T-helper 2 cell treated with Interferon-gamma antibody and Interleukin-4, amounts not matched to agents 5 μg/mL and 100 μg/mL, for 36 hours (primary cell): ENCODE results near the gene ZBTB43.

Source experiments
- DNase-seq: peaks from one replicate; pipeline ENCODE4 v3.0.0; 2021; ENCODE audit warnings: low spot score
- H3K27ac Mint-ChIP-seq: one replicate; pipeline ENCODE4 v1.8.0; 2021; ENCODE audit warnings: mild to moderate bottlenecking, mixed read lengths
- H3K27me3 Mint-ChIP-seq: one replicate; pipeline ENCODE4 v1.8.0; 2021; ENCODE audit warnings: low read depth, mixed read lengths
- H3K36me3 Mint-ChIP-seq: one replicate; pipeline ENCODE4 v1.8.0; 2021; ENCODE audit warnings: low read depth, mixed read lengths
- H3K4me1 Mint-ChIP-seq: one replicate; pipeline ENCODE4 v1.8.0; 2021; ENCODE audit warnings: low read depth, mixed read lengths
- H3K4me3 Mint-ChIP-seq: one replicate; pipeline ENCODE4 v1.8.0; 2022; ENCODE audit warnings: mild to moderate bottlenecking, moderate library complexity, mixed read lengths
- H3K9me3 Mint-ChIP-seq: one replicate; pipeline ENCODE4 v1.8.0; 2021; ENCODE audit warnings: mixed read lengths

ZBTB43 gene

GRCh38 chr9:126862104-126862761 is 57.4 kb downstream of the ZBTB43 start:
- Mint-ChIP-seq H3K4me3 (peak overlapping the region; percentile 92), H3K4me1 (peaks cover 22% of the 10 kb centered on the region), H3K27ac (no peak overlapping the region), H3K36me3 (peaks cover 12% of the 10 kb centered on the region), H3K9me3 (no peaks in the 10 kb centered on the region), H3K27me3 (peaks cover 15% of the 10 kb centered on the region)
- no peak for DNase-seq

DNA sequence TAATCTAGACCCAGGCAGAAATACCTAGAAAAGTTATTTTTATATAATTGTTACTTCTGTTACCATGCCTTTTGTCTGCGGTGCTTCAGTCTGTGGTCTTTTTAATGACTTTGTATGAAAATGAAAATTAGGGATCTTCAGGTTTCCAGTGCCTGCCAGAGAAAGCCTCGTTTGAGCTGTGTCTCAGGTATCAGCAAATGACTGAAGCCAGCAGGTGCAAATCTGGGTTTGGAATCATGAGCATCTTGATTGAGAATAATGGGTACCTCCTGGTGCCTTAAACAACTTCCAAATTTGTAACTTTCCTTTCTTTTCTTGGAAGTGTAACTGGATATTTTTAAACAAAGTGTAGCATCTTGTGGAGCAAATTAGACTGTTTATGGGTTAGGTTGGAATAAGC is 59.9 kb downstream of the ZBTB43 start:
- DNase-seq = no peak
- peaks cover 22% of the 10 kb centered on the region for H3K4me1 Mint-ChIP-seq
- no peak overlapping the region for H3K27ac Mint-ChIP-seq
- peaks cover 16% of the 10 kb centered on the region for H3K36me3 Mint-ChIP-seq
- H3K27me3 Mint-ChIP-seq = no peaks in the 10 kb centered on the region
- H3K4me3 Mint-ChIP-seq = no peak overlapping the region
- no peaks in the 10 kb centered on the region for H3K9me3 Mint-ChIP-seq

DNA sequence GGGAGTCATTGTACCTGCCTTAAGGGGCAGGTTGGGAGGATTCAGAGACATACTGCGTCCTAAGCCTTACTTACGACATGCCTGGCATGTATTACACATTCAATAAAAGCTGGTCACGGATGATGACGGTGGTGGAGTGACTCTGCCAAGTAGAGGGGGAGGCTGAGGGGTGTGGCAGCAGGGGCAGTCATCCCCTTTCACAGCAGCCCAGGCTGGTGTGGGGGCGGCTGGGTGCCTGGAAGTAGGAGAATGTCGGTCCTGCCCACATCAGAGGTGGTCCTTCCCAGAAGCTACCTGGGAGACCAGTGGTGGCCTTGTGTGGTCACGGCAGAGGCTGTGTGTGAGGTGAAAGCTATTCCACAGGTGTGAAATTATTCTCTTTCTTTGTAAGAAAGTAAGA is 64.5 kb downstream of the ZBTB43 start:
- H3K27me3 Mint-ChIP-seq = no peaks in the 10 kb centered on the region
- H3K4me3 Mint-ChIP-seq = no peak overlapping the region
- no peak for DNase-seq
- no peaks in the 10 kb centered on the region for H3K9me3 Mint-ChIP-seq
- H3K4me1 Mint-ChIP-seq = peaks cover 6% of the 10 kb centered on the region
- no peak overlapping the region for H3K27ac Mint-ChIP-seq
- H3K36me3 Mint-ChIP-seq = peaks cover 14% of the 10 kb centered on the region

DNA sequence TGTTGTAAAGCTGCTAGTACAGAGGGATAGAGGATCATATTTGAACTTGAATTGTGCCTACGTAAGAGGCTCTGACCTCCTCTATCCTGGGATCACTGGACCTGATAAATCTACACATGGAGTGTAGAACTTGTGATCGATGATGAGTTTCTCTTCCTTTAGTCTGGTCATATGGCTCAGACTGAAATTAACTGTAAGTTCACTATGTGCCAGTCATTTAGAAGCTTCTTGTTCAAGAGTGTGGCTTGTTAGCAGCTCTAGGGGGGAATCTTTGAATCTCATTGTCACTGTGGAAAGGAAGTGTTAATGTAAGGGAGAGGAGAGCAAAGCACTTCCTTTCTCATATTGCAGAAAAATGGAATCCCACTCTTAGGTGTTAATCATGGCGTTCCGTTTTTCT is 67.7 kb downstream of the ZBTB43 start:
- no peak overlapping the region for H3K4me3 Mint-ChIP-seq
- H3K27me3 Mint-ChIP-seq = no peaks in the 10 kb centered on the region
- no peak overlapping the region for H3K27ac Mint-ChIP-seq
- peaks cover 2% of the 10 kb centered on the region for H3K36me3 Mint-ChIP-seq
- H3K9me3 Mint-ChIP-seq = no peaks in the 10 kb centered on the region
- peaks cover 16% of the 10 kb centered on the region for H3K4me1 Mint-ChIP-seq
- no peak for DNase-seq

DNA sequence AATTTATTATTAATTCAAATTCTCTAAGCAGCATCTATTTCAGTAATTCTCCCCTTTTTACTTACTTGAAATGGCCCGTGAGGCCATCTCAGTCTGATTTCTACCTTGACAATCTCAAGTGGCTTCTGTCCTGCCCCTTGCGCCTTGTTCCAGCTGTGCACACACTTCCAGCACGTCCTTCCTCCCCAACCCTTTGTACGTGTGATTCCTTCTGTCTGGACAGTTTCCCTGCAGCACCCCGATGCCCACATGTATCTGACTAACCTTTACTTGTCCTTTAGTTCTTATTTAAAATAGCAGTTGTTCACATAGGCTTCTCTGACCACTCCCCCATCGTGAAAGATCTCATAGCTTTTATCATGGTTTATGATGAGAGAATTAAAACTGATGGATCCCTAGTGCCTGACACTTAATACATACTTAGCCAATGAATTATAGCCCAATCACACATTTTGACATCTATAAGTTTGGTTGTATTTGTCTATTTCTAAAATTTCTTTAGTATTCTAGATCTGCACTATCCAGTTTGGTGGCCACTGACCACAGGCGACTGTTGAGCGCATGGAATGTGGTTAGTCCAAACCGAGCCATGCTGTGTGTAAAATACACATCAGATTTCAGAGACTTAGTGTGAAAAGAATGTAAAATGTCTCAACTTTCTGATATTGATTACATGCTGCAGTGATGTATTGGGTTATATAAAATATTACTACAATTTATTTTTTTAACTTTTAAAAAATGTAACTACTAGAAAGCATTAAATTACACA is 69.9 kb downstream of the ZBTB43 start:
- DNase-seq = no peak
- H3K4me3 Mint-ChIP-seq = no peak overlapping the region
- no peak overlapping the region for H3K27ac Mint-ChIP-seq
- peaks cover 6% of the 10 kb centered on the region for H3K36me3 Mint-ChIP-seq
- no peaks in the 10 kb centered on the region for H3K9me3 Mint-ChIP-seq
- H3K27me3 Mint-ChIP-seq = no peaks in the 10 kb centered on the region
- H3K4me1 Mint-ChIP-seq = peaks cover 15% of the 10 kb centered on the region

GRCh38 chr9:126875756-126876510 is 71.1 kb downstream of the ZBTB43 start:
- Mint-ChIP-seq H3K9me3 (no peaks in the 10 kb centered on the region), H3K27ac (peak overlapping the region; percentile 12)
- no peak for DNase-seq

GRCh38 chr9:126876531-126876930 is 71.7 kb downstream of the ZBTB43 start:
- Mint-ChIP-seq H3K27me3 (no peaks in the 10 kb centered on the region), H3K27ac (no peak overlapping the region), H3K4me1 (peaks cover 15% of the 10 kb centered on the region), H3K9me3 (no peaks in the 10 kb centered on the region), H3K4me3 (no peak overlapping the region), H3K36me3 (peaks cover 12% of the 10 kb centered on the region)
- DNase-seq = no peak

More at GRCh38 chr9:126875756-126876510, 71.1 kb downstream of the ZBTB43 start:
- Mint-ChIP-seq H3K4me3 (no peak overlapping the region), H3K27me3 (no peaks in the 10 kb centered on the region), H3K36me3 (peaks cover 12% of the 10 kb centered on the region), H3K4me1 (peaks cover 15% of the 10 kb centered on the region)

DNA sequence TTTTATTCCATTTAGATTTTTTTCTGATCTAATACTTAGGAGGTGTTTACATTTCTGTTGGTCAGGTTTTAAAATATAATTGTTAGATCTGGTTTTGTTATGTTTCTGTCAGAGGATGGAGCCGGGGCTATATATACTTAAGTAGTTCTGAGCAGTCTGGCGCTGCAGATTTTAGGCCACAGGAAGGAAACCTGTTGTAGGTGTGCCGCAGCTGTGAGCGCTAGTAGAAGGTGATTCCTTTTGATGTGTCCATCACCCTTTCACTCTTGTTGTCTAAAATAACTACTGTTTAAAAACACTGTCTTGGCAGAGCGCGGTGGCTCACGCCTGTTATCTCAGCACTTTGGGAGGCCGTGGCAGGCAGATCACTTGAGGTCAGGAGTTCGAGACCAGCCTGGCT is 72.6 kb downstream of the ZBTB43 start:
- no peak for DNase-seq
- no peaks in the 10 kb centered on the region for H3K27me3 Mint-ChIP-seq
- H3K36me3 Mint-ChIP-seq = peaks cover 15% of the 10 kb centered on the region
- no peaks in the 10 kb centered on the region for H3K9me3 Mint-ChIP-seq
- H3K4me3 Mint-ChIP-seq = no peak overlapping the region
- H3K27ac Mint-ChIP-seq = no peak overlapping the region
- H3K4me1 Mint-ChIP-seq = peaks cover 12% of the 10 kb centered on the region

DNA sequence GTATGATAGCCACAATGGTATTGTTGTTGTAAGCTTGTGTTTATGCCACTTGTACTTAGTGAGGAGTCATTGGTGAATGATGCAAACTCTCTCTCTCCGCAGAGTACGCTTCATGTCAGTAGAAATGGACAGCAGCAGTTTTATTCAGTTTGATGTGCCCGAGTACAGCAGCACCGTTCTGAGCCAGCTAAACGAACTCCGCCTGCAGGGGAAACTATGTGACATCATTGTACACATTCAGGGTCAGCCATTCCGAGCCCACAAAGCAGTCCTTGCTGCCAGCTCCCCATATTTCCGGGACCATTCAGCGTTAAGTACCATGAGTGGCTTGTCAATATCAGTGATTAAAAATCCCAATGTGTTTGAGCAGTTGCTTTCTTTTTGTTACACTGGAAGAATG is 74.4 kb downstream of the ZBTB43 start:
- H3K4me1 Mint-ChIP-seq = peaks cover 11% of the 10 kb centered on the region
- no peaks in the 10 kb centered on the region for H3K27me3 Mint-ChIP-seq
- H3K4me3 Mint-ChIP-seq = no peak overlapping the region
- no peak overlapping the region for H3K27ac Mint-ChIP-seq
- no peak for DNase-seq
- H3K9me3 Mint-ChIP-seq = no peaks in the 10 kb centered on the region
- H3K36me3 Mint-ChIP-seq = peaks cover 15% of the 10 kb centered on the region

DNA sequence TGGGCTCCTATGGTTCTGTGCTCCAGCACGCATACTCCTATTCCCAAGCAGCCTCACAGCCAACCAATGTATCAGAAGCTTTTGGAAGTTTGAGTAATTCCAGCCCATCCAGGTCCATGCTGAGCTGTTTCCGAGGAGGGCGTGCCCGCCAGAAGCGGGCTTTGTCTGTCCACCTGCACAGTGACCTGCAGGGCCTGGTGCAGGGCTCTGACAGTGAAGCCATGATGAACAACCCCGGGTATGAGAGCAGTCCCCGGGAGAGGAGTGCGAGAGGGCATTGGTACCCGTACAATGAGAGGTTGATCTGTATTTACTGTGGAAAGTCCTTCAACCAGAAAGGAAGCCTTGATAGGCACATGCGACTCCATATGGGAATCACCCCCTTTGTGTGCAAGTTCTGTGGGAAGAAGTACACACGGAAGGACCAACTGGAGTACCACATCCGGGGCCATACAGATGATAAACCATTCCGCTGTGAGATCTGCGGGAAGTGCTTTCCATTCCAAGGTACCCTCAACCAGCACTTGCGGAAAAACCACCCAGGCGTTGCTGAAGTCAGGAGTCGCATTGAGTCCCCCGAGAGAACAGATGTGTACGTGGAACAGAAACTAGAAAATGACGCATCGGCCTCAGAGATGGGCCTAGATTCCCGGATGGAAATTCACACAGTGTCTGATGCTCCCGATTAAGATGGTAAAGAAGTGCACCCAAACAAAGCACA is 75.5 kb downstream of the ZBTB43 start:
- no peak overlapping the region for H3K4me3 Mint-ChIP-seq

GRCh38 chr9:126880947-126881332 is 76.1 kb downstream of the ZBTB43 start:
- no peak for DNase-seq
- Mint-ChIP-seq H3K4me3 (no peak overlapping the region), H3K9me3 (no peaks in the 10 kb centered on the region), H3K27ac (no peak overlapping the region), H3K27me3 (no peaks in the 10 kb centered on the region), H3K4me1 (peaks cover 11% of the 10 kb centered on the region), H3K36me3 (peaks cover 15% of the 10 kb centered on the region)

More for the DNA sequence above, 75.5 kb downstream of the ZBTB43 start:
- peaks cover 15% of the 10 kb centered on the region for H3K36me3 Mint-ChIP-seq
- no peak for DNase-seq
- no peak overlapping the region for H3K27ac Mint-ChIP-seq
- peaks cover 11% of the 10 kb centered on the region for H3K4me1 Mint-ChIP-seq
- H3K9me3 Mint-ChIP-seq = no peaks in the 10 kb centered on the region
- no peaks in the 10 kb centered on the region for H3K27me3 Mint-ChIP-seq

GRCh38 chr9:126882746-126883145 is 77.9 kb downstream of the ZBTB43 start:
- no peaks in the 10 kb centered on the region for H3K9me3 Mint-ChIP-seq
- DNase-seq = no peak
- H3K4me1 Mint-ChIP-seq = no peaks in the 10 kb centered on the region
- no peaks in the 10 kb centered on the region for H3K27me3 Mint-ChIP-seq
- H3K4me3 Mint-ChIP-seq = no peak overlapping the region
- H3K27ac Mint-ChIP-seq = no peak overlapping the region
- H3K36me3 Mint-ChIP-seq = peaks cover 15% of the 10 kb centered on the region

DNA sequence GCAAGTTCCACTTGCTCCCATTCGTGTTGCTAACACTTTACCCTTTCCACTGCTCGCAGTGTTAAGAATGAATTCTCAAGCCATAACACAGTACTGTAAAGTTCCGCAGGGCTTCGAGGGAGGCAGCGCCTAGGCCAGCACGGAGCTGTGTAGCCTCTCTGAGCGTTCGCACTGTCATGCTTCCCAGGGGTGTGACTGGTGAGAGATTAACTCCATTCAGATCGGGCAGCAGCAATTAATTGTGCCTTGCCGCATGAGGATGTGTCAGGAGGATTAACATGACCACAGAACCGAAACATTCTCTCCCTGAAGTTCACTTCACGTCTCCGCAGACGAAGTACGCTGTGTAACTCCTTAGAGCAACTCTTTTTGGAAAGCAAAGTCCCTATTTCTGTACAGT is 78.8 kb downstream of the ZBTB43 start:
- no peaks in the 10 kb centered on the region for H3K27me3 Mint-ChIP-seq
- peaks cover 15% of the 10 kb centered on the region for H3K36me3 Mint-ChIP-seq
- no peak for DNase-seq
- H3K4me1 Mint-ChIP-seq = no peaks in the 10 kb centered on the region
- no peak overlapping the region for H3K27ac Mint-ChIP-seq
- H3K9me3 Mint-ChIP-seq = no peaks in the 10 kb centered on the region
- H3K4me3 Mint-ChIP-seq = no peak overlapping the region
